Ovary (tissue), 3 donors: ENCODE results near the gene GRM8.

Experiments used
- CTCF ChIP-seq, 3 donors: fragments of 450-650 bp in 2 of 3; fragments of 200-600 bp in 1 of 3; IDR thresholded peaks; one replicate each; pipeline versions ENCODE4 v1.5.1 to v1.8.0; 2016 to 2022; ENCODE audit warnings: antibody characterized with exemption in 3 of 3, mild to moderate bottlenecking in 1 of 3
- EP300 ChIP-seq: sonication (generic); formaldehyde crosslinking; IDR thresholded peaks from one replicate; pipeline ENCODE4 v1.6.1; 2017; ENCODE audit warnings: antibody characterized with exemption
- POLR2A ChIP-seq: fragments of 450-650 bp; IDR thresholded peaks from one replicate; pipeline ENCODE4 v1.6.1; 2017; ENCODE audit warnings: antibody characterized with exemption, mild to moderate bottlenecking, moderate library complexity
- donor health status: DM: no; HTN: no; CAD: no.

DNA sequence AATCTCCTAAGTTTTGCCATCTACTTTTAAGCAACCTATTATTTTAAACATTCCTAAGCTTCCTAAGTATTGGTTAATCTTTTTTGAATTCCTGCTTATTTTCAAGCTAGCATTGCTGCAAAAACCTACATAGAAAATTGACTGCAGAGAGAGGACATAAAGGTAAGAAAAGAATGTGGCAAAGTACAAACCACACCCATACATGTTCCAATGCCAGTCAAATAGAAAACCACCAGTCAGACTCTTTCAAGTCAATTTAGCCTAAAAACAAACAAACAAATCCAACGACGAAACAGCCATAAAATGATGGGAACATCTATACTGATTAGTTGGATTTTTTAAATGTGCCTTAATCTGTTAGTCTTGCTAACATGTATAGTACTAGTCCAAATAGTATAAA, 804.8 kb downstream of the GRM8 start:
- TF ChIP-seq CTCF (IDR thresholded peaks at IDR 0.05) (no peak), POLR2A (no peak), EP300 (no peak)
